NCI-H446 treated with DMSO at 0.1 percent for 48 hours (cell line): ENCODE results near the gene UNC93B1.
"Not testable (repeated sequence)": the region's sequence is repeated elsewhere in the genome, so short reads cannot be mapped to it uniquely, and the experiment has no call there.

ENCODE experiments used
- DNase-seq: peaks from one replicate; lab custom pipeline; 2025; lab: John Stamatoyannopoulos, UW

UNC93B1 gene

DNA sequence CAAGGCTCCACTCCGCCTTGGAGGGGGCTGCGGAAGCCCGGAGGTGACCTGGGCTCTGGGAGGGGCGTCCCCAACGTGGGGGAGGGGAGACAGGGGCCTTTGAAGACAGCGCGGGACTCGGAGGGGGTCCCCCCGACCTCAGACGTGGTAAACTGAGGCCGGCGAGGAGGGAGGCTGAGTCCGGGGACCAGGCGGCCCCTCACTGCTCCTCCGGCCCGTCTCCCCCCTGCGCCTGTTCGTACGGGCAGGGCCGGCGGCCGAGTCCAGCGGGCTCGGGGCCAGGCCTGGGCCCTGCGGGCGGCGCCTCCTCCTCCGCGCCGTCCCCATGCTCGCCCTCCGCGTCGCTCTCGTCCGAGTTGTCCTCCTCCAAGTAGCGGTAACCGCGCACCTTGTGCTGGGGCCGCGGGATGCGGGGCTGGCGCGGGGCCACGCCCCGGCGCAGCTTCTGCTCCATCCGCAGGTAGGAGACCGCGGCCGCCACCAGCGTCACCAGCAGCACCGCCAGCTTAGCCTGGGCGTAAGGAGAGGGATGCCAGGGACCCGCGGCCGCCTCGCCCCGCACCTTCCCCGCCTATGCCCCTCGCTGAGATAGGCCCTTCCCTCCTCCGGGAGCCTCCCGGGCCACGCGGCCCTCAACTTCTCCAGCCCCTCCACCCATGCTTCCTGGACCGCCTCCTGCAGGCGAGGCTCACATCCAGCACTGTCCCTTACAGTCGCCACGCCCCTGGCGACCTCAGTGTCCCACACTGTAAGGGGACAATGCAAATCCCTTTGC is 12.4 kb downstream of the UNC93B1 start:
- DNase-seq = not testable (repeated sequence)

DNA sequence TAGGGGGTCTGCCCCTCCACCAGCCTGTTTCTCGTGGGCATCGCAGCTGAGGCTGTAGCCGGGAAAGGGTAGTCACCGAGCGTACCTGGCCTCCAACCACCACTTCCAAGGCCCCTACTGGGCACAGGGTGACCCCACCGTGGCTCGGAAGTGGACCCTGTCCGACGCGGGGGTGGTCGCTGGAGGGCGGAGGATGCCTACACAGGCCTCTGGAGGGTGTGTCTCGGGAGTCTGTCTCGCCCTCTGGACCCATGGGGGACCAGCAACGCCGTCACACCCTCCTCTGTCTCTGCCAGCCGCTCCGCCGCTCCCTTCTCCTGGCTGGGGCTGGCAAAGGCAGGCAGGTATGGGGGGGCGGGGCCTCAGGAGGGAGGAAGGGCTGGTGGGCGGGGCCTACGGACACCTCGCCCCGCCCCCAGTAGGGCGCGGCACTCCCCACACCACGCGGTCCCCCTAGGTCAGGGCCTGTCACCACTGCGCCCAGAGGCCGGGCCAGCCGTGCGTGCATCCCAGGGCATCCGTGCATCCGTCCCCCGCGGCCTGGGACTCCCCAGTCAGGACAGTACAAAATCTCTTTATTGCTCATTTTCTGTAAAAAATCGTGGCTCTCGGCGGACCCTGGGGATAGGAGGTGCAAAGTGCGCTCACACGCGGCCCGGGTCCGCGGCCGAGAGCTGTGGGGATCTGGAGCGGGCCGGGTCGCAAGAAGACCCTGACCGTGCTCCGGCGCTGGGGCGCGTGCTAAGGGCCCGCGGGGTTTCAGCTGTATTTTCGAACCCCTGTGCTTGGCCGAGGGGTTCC is 13.2 kb downstream of the UNC93B1 start:
- DNase-seq = not testable (repeated sequence)

DNA sequence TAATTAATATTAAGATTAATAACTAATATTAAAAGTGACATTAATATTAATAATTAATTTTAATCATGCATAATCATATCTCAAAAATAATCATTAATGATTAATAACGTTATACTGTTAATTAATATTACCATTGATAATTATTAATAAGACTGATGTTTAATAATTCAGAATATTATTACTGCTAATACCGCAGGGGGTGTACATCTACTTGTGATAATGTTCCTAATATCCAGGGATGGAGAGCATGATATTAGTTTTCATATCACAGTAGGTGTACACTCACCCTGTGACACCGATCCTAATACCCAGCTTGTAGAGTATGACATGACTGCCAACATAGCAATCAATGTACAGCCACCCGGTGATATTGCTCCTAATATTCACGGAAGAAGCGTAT is 18.6 kb downstream of the UNC93B1 start:
- DNase-seq = not testable (repeated sequence)

DNA sequence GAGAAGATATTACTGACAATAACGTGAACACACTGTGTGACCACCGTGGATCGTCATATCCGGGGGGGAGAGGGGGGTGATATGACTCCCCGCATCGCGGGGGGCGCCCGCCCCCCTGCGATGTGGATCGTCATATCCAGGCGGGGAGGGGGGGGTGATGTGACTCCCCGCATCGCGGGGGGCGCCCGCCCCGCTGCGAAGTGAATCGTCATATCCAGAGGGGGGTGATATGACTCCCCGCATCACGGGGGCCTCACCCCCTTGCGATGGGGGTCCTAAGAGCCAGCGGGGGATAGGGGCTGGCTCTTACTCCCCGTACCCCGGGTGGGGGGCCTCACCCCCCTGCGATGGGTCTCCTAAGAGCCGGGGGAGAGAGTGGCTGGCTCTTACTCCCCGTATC is 19.9 kb downstream of the UNC93B1 start:
- no peak for DNase-seq

DNA sequence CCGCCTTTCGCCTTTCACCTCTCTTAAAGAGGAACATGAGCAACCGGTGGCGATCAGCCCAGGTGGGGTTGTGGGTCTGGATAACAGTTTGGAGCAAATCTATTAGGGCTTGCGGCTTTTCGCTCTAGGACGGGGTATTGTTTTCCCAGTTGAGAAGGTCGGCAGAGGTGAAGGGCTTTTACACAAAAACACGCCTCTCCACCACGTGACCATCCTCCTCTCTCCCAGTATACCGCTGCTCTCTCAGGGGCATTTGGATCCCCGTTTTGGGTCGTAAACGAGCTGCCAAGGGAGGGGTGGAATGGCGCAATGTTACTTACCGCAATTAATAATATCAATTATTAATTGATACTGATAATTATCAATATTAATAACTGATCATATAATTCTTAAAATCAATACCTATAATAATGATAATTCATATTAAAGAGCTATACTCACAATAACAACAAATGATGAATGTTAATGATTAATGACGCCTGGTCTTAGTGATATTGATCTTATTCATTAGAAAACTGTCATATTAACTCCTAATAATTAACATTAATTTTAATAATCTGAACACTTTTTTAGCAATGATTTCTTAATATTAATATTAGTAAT is 21.5 kb downstream of the UNC93B1 start:
- not testable (repeated sequence) for DNase-seq

DNA sequence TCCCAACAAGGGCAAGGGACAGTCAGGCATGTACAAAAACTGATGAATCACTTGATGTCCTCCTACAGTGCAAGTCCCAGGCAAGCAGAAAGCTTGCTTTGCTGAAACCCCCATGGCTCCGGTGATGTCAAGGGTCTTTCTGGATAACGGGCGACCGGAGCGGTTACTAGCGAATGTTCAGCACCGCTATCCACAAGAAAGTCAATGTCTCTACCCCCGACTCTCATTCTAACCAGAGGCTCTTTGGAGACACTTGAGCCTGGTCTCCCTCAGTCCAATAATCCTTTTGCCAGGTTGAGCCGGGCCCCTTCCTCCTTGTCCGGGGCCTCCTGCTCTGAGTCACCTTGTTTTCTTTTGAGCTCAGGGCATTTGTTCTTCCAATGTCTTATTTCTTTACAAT is 22.7 kb downstream of the UNC93B1 start:
- DNase-seq = not testable (repeated sequence)

DNA sequence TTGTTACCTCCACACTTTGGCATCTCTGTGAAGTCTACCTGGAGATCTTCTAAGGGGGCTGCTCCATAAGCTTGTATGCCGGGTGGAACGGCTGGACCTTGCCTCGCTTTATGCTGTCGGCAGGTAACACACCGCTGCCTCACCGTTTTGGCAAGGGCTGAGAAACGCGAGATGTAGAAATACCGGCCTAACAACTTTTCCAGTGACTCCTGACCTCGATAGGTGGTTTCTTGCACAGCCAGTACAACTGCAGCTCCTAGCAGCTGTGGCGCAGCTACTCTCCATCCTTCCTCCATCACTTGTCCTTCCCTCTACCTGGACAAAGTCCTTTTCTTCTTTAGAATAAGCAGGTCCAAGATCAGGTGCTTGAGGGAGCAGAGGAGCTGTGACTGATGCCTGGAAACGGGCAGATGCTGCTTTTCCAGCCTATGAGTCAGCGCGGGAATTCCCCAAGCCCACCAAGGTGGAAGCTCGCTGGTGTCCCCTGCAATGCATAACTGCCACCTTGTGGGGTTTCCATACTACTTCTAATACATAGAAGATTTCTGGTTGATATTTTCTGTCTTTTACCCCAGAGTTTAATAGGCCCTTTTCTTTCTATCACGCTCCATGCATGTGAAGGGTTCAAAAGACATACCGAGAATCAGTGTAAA is 25.0 kb downstream of the UNC93B1 start:
- DNase-seq = not testable (repeated sequence)

DNA sequence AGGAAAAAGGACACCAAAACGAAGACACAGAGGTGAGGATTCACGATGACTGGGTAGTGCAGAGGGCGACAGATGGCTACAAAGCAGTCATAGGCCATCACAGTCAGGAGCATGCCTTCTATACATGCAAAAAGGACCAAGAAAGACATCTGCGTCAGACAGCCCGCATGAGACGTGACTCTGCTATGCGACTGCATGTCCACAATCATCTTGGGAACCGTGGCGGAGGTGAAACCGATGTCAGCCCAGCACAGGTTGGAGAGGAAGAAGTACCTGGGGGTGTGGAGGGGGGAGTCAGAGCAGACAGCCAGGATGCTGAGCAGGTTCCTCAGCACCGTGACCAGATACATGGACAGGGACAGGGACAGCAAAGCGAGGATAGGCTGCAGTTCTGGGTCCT is 29.2 kb downstream of the UNC93B1 start:
- DNase-seq = not testable (repeated sequence)

DNA sequence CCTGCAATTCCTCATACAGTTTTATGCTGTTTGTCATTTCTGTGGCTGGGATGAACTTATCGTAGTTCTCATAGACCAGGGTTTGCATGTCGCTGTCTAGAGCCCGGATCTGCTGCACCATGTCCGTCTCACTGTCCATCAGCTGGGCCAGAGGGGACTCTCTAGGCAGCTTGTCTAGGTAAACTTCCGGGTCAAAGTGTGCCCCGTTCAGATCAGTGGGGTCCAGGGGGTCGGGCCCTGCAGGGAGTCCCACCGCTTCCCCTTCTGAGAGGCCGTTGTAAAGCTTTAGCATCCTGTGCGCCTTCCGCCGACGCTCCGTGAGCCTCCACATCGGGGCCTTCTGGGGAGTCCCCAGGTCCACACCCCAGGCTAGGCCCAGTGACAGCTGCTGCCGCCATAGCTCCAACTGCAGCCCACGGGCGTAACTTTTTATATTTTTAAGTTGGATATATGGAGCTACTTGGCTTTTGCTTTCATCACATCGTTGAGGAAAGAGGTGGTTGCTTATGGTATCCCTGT is 38.0 kb downstream of the UNC93B1 start:
- not testable (repeated sequence) for DNase-seq

DNA sequence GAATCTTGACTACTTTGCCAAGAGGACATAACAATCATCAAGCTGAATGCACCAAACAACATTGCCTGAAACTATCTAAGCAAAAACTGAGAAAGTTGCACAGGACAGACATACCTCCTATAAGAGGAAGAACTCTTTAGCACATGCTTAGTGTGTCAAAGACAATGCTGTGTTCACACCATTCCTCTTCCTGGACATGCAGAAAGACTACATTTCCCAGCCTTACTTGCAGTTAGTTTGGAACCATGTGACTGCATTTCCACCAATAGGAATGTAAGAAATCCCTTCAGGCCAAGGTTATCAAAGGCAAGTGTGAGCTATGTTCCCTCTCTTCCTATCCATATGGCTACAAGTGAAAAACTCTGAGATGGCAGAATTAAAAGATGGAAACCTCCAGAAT is 39.2 kb downstream of the UNC93B1 start:
- not testable (repeated sequence) for DNase-seq

DNA sequence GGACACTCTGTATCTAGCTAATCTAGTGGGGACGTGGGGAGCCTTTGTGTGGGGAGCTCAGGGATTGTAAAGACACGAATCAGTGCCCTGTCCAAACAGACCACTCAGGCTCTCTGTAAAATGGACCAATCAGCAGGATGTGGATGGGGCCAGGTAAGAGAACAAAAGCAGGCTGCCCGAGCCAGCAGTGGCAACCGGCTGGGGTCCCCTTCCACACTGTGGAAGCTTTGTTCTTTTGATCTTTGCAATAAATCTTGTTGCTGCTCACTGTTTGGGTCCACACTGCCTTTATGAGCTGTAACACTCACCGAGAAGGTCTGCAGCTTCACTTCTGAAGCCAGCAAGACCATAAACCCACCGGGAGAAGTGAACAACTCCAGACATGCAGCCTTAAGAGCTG is 40.0 kb downstream of the UNC93B1 start:
- not testable (repeated sequence) for DNase-seq

DNA sequence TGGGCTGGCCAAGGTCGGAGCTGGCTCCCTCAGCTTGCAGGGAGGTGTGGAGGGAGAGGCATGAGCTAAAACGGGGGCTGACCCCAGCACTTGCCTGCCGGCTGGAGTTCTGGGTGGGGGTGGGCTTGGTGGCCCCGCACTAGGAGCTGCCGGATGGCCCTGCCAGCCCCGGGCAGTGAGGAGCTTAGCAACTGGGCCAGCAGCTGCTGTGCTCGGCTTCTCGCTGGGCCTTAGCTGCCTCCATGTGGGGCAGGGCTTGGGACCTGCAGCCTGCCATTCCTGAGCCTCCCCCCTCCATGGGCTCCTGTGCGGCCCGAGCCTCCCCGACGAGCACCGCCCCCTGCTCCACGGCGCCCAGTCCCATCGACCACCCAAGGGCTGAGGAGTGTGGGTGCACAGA is 40.7 kb downstream of the UNC93B1 start:
- not testable (repeated sequence) for DNase-seq

DNA sequence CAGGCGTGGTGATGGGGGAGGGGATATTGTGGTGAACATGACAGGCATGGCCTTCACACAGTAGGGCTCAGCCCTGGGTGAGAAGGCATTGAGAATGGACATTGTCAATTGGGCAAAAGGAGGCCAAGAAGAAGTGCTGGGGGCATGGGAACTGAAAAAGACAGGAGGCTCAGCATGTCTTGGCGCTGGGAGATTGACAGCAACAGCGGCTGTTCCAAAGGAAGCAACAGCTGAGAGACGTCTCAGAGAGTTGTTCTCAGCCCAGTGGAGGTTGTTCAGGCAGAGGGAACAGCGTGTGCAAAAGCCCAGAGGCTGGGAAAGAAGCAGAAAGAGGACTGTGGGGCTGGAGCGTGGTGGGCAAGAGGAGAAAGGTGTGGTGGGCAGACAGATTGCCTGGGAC is 47.7 kb downstream of the UNC93B1 start:
- DNase-seq = not testable (repeated sequence)

DNA sequence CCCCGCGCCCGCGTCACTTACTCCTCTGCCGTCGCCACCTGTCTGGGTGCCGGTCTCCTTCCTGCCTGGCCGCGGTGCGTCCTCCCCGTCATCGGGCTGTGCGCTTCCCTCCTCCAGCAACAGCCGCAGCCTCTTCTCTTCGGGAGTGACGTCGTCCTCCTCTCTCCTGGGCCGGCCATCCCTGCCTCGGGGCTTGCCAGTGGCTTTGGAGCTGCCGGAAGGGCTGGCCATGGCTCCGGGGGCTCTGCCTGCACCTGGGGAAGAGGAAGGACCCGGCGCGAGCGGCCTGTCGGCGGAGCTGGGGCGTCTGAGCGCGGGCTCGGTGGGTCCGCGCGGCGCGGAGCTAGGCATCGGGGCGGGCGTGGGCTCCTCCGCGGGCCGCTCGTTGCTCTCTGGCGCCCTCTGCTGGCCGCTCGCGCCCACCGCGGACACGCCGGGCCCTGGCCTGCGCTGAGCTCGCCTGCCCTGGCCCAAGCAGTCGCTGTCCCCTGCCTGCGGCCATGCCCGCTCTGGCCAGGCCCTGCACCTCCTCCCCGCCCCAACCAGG is 48.4 kb downstream of the UNC93B1 start:
- not testable (repeated sequence) for DNase-seq

DNA sequence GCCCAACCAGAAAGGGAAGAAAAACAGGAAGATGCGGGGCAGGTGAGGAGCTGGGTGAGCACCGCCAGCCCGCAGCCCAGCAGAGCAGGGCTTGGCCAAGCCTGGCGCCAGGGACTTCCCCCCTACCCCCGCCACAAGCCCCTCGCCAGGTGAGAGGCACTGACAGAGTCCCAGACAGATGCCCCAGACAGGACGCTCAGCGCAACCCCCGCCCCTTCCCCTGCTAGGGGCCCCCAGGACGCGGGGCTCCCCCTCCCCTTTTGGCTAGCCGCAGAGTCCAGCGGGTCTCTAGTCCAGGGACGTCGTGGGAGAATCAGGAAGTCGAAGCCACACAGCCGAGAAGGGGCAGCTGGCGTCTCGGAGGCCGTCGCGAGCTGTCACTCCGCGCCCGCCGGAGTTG is 48.9 kb downstream of the UNC93B1 start:
- DNase-seq = not testable (repeated sequence)

DNA sequence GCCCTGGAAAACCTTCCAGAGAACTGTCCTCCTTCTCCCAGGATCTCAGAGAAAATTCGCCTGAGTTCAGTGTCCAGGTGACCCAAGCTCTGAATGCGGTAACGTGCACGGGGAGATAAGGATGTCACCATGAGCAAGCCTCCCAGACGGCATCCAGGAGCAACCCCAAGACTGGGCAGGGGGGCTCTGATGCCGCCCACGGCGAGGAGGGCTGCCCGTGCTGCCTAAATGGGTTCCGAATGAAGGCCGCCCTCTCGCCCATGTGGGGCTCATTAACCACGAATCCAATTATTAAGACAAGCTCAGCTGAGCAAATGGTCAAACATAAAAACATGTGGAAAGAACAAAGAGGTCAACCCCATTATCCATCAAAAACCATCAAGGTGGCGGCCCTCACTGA is 49.6 kb downstream of the UNC93B1 start:
- DNase-seq = not testable (repeated sequence)

DNA sequence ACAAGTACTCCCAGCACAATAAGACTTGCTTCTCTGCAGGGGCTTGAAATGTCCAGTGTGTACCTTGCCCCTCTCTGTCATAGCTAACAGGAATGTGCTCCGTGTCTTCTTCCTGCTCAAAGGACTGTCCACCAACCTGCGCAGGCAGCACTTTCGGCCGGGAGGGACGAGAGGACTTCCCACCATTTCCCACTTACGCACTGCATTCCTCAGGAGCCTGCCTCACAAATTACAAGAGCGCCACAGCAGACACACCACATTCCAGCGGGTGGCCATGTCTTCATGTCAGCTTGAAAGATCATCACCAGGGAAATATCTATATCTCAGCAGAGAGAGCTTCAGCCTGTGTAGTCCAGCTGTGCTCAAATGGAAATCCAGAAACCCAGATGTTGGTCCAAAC is 53.2 kb downstream of the UNC93B1 start:
- not testable (repeated sequence) for DNase-seq

DNA sequence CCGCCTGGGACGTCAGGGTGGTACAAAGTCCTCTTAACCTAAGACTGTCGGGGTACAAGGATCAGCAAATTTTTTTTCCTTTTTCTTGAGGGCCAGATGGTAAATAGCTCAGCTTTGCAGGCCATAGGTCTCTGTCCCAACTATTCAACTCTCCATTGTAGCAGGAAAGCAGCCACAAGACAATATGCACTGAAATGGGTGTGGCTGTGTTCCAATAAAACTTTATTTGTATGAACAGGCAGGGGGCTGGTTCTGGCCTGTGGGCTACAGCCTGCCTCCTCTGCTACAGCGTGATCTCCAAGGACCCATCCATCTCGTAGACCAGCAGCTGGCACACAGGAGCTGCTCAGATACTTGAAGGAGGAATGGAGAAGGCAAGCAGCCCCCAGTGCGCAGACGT is 56.1 kb downstream of the UNC93B1 start:
- DNase-seq = not testable (repeated sequence)

DNA sequence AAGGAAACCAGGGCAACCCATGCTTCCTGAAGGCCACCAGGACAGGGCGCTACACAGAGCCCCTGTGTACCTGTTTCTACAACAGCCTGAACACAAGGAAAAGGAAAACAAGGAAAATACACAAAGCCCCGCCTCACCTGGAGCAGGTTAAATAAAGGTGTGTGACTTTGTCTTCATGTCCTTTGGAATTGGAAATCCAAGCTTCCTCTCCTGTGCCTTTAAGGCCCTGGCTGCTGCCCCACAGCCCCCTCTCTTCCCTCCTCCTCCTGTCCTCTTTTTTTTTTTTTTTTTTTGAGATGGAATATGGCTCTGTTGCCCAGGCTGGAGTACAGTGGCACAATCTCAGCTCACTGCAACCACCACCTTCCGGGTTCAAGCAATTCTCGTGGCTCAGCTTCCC is 57.5 kb downstream of the UNC93B1 start:
- not testable (repeated sequence) for DNase-seq

DNA sequence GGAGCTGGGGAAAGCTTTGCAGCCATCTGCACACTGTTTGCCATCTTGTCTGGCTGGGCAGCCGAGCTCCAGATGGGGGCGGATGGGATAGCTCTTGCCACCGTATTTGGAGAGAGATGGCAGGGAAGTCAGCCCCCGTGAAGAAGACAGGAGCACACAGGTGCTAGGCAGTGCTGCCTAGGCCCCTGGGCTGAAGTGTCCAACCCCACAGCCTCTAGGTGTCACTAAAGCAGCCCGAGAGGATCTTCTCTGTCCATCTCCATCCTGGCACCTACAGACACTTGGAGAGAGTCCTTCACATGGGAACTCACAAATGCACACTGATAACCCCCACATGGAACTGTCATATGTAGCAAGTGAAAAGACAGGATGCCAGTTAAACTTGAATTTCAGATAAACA is 60.5 kb downstream of the UNC93B1 start:
- DNase-seq = not testable (repeated sequence)
